Measurements from ENCODE around the gene KIAA1549. TPM values are rescaled to one million over a fixed set of nuclear protein-coding genes. Genes with fewer than 3 reads are reported as not detected.

Gene KIAA1549
- total RNA-seq, 4 donors from 2014 or later, result 0.75 to 2.1 (median 1.2) TPM

DNA sequence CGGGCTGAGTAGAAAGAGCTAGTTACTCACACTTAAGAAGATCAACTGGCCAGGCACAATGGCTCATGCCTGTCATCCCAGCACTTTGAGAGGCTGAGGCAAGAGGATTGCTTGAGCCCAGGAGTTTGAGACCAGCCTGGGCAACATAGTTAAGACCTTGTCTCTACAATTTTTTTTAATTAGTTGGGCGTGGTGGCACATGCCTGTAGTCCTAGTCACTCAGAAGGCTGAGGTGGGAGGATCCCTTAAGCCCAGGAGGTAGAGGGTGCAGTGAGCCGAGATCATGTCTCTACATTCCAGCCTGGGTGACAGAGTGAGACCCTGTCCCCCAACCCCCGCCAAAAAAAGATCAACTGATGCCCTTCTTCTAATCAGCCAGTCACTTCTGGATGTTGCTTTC is 108.6 kb downstream of the KIAA1549 start:
- TF ChIP-seq, protein P1, sequence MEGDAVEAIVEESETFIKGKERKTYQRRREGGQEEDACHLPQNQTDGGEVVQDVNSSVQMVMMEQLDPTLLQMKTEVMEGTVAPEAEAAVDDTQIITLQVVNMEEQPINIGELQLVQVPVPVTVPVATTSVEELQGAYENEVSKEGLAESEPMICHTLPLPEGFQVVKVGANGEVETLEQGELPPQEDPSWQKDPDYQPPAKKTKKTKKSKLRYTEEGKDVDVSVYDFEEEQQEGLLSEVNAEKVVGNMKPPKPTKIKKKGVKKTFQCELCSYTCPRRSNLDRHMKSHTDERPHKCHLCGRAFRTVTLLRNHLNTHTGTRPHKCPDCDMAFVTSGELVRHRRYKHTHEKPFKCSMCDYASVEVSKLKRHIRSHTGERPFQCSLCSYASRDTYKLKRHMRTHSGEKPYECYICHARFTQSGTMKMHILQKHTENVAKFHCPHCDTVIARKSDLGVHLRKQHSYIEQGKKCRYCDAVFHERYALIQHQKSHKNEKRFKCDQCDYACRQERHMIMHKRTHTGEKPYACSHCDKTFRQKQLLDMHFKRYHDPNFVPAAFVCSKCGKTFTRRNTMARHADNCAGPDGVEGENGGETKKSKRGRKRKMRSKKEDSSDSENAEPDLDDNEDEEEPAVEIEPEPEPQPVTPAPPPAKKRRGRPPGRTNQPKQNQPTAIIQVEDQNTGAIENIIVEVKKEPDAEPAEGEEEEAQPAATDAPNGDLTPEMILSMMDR (IDR thresholded peaks at IDR 0.05; ENCODE audit: low read depth), result no peak

DNA sequence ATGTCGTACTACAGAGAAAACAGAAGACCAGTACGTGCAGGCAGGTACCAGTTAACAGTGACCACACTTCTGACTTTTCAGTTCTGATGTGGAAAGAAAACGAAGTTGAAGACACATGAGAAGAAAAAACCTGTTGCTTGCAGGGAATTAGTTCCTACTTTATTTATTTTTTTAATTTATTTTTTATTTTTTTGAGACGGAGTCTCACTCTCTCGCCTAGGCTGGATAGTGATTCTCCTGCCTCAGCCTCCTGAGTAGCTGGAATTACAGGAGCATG is 109.4 kb downstream of the KIAA1549 start:
- TF ChIP-seq, protein P1 (IDR thresholded peaks at IDR 0.05; ENCODE audit: low read depth), result no peak

DNA sequence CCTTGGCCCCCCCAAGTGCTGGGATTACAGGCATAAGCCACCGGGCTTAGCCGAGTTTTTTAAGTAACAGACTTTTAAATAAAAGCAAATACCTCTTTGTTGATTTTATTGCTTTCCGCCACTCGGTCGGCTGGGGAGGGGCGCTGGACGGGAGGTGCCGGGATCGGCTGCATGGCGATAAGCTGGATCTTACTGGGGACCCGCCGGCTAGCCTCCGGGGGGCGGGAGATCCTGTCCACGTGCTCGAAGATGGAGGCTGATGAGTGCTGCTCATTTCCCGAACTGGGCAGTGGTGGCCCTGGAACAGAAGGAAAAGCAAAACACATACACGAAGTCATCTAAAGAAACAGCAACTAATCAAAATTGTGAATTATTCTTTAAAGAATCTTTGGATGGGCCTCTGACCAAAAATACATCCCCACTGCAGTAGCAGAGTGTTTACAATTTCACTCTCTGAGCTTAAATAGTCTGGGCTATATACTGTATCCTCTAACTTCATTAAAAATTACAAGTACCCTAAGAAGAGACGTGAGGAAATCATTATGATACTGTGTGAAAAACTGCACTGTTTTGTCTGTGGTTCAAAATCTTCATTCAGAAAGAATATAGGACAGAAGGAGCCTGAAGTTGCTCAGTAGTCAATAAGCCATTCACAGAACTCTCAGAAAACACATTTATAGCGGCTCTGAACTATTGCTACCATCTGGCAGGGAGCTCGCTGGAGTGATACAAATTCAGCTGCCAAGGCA is 110.0 kb downstream of the KIAA1549 start:
- TF ChIP-seq, protein P1 (IDR thresholded peaks at IDR 0.05; ENCODE audit: low read depth), result no peak

DNA sequence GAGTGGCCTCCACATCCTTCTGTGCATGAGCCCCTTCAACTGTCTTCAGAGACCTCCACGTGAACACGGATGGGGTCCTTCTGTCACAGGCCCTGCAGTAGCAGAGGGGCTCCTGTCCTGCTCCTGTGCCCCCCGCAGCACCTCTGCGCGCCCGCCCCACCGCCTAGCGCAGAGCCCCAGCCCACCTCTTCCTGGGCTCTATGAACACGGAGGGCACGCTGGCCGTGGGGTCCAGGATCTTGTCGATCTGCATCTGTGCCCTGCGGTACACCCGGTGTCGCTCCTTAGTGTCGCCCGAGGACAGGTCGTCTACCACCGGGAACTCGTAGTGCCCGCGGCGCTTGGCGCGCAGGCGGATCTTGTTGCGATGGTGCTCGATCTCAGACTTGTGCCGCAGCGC is 111.8 kb downstream of the KIAA1549 start:
- TF ChIP-seq, protein P1 (IDR thresholded peaks at IDR 0.05; ENCODE audit: low read depth), result no peak

DNA sequence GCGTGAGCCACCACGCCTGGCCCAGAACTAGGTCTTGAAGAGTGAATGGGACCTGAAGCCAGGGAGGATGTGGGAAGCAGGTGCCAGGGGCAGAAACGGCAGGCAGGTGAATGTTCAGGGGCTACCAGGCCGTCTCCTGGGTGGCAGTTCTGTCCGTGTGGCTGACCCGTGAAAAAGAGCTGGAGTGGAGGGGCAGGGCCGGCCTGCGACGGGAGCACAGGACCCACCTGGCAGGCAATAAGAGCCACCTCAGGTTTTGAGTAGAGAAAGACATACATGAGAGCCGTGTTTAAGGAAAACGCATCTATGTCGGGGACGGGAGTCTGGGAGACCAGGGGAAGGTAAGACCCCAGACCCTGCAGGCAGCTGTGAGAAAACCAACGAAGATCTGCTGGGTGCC is 112.5 kb downstream of the KIAA1549 start:
- TF ChIP-seq, protein P1 (IDR thresholded peaks at IDR 0.05; ENCODE audit: low read depth), result no peak

DNA sequence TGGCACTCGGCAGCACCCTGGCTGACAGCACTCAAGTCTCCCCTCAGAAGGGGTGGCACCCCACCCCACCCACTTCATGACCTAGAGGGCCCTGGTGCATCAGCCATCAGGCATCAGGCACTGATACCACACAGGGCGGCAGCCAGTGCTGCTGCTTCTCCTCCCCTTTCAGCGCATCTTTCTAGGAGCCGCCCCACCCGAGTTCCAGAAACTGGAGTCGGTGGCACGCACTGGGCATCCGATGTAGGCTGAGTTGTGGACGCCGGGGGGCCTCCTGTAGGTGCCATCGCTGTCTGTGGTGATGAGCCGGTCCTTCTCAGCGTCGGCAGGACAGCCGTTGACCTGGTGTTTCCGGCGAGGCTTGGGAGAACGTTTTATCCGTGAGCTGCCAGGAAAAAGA is 113.4 kb downstream of the KIAA1549 start:
- TF ChIP-seq, protein P1 (IDR thresholded peaks at IDR 0.05; ENCODE audit: low read depth), result no peak

DNA sequence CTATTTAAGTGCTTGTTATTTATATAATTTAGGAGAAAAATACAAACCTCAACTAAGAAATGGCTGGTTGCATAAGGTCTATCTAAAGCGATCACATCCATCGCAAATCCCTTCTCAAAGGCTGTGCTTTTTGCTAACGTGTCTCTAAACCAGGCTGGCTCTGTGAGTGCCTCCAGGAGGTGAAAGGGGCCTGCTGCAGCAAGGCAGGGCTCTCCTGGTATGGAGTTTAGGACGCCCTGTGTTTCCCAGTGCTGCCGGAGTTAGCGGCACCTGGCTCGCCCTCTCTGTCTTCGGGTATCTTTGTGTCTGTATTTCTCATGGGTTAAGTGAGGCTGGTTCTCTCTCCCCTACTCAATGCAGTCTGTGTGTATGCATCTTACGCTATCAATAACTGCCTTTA is 114.8 kb downstream of the KIAA1549 start:
- TF ChIP-seq, protein P1 (IDR thresholded peaks at IDR 0.05; ENCODE audit: low read depth), result no peak

Measured in subcutaneous adipose tissue (tissue), 4 donors.